Gastroesophageal sphincter (tissue), 4 donors: ENCODE data around the gene KRTAP10-7. TPM values are rescaled to one million over a fixed set of nuclear protein-coding genes. Genes with fewer than 3 reads are reported as not detected.
"Not testable (repeated sequence)": the region's sequence is repeated elsewhere in the genome, so short reads cannot be mapped to it uniquely, and the experiment has no call there.

ENCODE experiments used
- ATAC-seq: fragments of 150-250 bp; one replicate; pipeline ENCODE4 v1.9.1; 2016; ENCODE audit warnings: mild to moderate bottlenecking, moderate library complexity
- H3K27ac ChIP-seq, 4 donors: fragments of 200-600 bp; sonication (generic) in 3 of 4; 1 replicate in 3 of 4; 2 replicates in 1 of 4; pipeline ENCODE4 v1.5.1; 2016 to 2019
- H3K27me3 ChIP-seq: fragments of 200-600 bp; sonication (generic); one replicate; pipeline ENCODE4 v1.5.1; 2019
- H3K36me3 ChIP-seq, 2 donors: fragments of 200-600 bp; sonication (generic); one replicate each; pipeline ENCODE4 v1.5.1; 2019; ENCODE audit warnings: control low read depth in 1 of 2
- H3K4me1 ChIP-seq, 3 donors: fragments of 200-600 bp; sonication (generic); 1 replicate in 2 of 3; 2 replicates in 1 of 3; pipeline ENCODE4 v1.5.1; 2016 to 2019; ENCODE audit warnings: control low read depth in 2 of 3
- H3K4me3 ChIP-seq, 2 donors: fragments of 200-600 bp; sonication (generic); one replicate each; pipeline ENCODE4 v1.5.1; 2019; ENCODE audit warnings: mild to moderate bottlenecking in 1 of 2, moderate library complexity in 1 of 2
- H3K9me3 ChIP-seq, 3 donors: fragments of 200-600 bp; sonication (generic); one replicate each; pipeline ENCODE4 v1.5.1; 2017 to 2019; ENCODE audit warnings: control low read depth in 2 of 3
- EP300 ChIP-seq: sonication (generic); formaldehyde crosslinking; IDR thresholded peaks from one replicate; pipeline ENCODE4 v1.6.1; 2017; ENCODE audit warnings: antibody characterized with exemption, mild to moderate bottlenecking
- POLR2A ChIP-seq, 2 donors: fragments of 450-650 bp; IDR thresholded peaks; one replicate each; pipeline ENCODE4 v1.6.1; 2017; ENCODE audit warnings: antibody characterized with exemption in 2 of 2, mild to moderate bottlenecking in 2 of 2, moderate library complexity in 1 of 2
- POLR2AphosphoS5 ChIP-seq: sonication (generic); formaldehyde crosslinking; IDR thresholded peaks from one replicate; pipeline ENCODE4 v1.6.1; 2017; ENCODE audit warnings: antibody characterized with exemption
- WGBS, 2 donors: methylation state at CpG; one replicate each; pipeline ENCODE4 v1.1.5; 2018; ENCODE audit warnings: low coverage in 1 of 2; 5-methylcytosine and 5-hydroxymethylcytosine counted together
- total RNA-seq, 4 donors: library from RNA; depleted of rRNA; stranded (reverse); fragments of >200 nt; gene quantifications; one replicate each; pipeline ENCODE4 v1.1.0, GENCODE V29; 2016
- TF ChIP-seq, protein P1 (sequence below), 4 experiments: fragments of 200-600 bp in 2 of 4; fragments of 450-650 bp in 2 of 4; sonication (generic) in 1 of 4; IDR thresholded peaks; one replicate each; pipeline ENCODE4 v1.5.1; 2017 to 2019; ENCODE audit warnings: antibody characterized with exemption in 4 of 4, mild to moderate bottlenecking in 2 of 4, moderate library complexity in 2 of 4

Gene KRTAP10-7
- total RNA-seq, 4 donors from 2014 or later: not detected

DNA sequence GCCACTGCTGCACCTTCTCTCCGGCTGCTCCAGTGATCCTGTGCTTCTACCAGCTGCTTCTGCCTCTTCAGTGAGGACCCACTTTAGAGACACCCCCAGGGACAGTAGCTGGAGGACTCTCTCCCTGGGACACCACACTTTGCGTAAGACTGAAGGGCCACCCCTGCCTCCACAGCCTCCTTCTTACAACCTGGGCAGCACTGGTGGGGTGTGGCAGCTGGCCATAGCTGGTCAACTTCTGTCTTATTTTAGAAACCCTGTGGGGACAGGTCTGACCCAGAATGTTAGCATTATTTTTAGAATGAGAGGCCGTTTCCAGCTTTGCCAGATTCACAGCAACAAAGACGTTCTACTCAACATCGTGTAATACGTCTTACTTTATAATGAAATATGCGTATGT is 25.4 kb downstream of the KRTAP10-7 start:
- H3K9me3 ChIP-seq: peaks cover 0 to 48% (median 0%) of the 10 kb centered on the region in 3 donors
- peaks cover 39% of the 10 kb centered on the region for H3K27me3 ChIP-seq
- TF ChIP-seq EP300: no peak
- TF ChIP-seq, protein P1, sequence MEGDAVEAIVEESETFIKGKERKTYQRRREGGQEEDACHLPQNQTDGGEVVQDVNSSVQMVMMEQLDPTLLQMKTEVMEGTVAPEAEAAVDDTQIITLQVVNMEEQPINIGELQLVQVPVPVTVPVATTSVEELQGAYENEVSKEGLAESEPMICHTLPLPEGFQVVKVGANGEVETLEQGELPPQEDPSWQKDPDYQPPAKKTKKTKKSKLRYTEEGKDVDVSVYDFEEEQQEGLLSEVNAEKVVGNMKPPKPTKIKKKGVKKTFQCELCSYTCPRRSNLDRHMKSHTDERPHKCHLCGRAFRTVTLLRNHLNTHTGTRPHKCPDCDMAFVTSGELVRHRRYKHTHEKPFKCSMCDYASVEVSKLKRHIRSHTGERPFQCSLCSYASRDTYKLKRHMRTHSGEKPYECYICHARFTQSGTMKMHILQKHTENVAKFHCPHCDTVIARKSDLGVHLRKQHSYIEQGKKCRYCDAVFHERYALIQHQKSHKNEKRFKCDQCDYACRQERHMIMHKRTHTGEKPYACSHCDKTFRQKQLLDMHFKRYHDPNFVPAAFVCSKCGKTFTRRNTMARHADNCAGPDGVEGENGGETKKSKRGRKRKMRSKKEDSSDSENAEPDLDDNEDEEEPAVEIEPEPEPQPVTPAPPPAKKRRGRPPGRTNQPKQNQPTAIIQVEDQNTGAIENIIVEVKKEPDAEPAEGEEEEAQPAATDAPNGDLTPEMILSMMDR (IDR thresholded peaks at IDR 0.05): no peak
- TF ChIP-seq POLR2AphosphoS5: no peak
- no peak for TF ChIP-seq POLR2A (IDR thresholded peaks at IDR 0.05)
- no peak overlapping the region for H3K4me3 ChIP-seq
- H3K36me3 ChIP-seq: no peaks in the 10 kb centered on the region
- ATAC-seq: no peak
- WGBS, 2 donors: 70 to 79% methylated on average over 5 to 6 of the region's 7 CpGs
- H3K4me1 ChIP-seq: no peaks in the 10 kb centered on the region
- H3K27ac ChIP-seq: no peak overlapping the region

DNA sequence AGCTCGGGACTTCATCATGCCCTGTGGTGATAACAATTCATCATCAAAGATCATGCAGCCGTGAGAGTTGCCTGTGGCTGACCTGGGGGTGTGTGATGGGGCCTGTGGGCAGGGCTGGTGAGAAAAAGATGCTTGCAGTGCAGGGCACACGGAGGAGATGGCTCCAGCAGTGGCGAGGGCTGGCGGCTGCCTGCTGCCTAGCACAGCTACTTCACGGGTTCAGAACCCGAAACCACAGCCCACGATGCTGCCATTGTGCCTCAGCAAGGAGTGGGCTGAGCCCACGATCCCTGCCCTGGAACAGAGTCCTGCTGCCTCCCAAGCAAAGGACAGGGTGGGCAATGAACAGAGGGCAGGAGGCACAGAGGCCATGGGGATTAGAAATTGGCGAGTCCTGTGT is 25.9 kb downstream of the KRTAP10-7 start:
- Histone ChIP-seq H3K36me3 (no peaks in the 10 kb centered on the region), H3K4me1 (no peaks in the 10 kb centered on the region), H3K9me3 (peaks cover 0 to 54% (median 0%) of the 10 kb centered on the region in 3 donors), H3K4me3 (no peak overlapping the region), H3K27ac (no peak overlapping the region), H3K27me3 (peaks cover 39% of the 10 kb centered on the region)
- ATAC-seq: no peak
- 70 to 80% methylated on average over 1 to 7 of the region's 10 CpGs for WGBS, 2 donors
- TF ChIP-seq POLR2AphosphoS5 (no peak), EP300 (no peak), POLR2A (IDR thresholded peaks at IDR 0.05) (no peak)
- TF ChIP-seq, protein P1 (IDR thresholded peaks at IDR 0.05): no peak

DNA sequence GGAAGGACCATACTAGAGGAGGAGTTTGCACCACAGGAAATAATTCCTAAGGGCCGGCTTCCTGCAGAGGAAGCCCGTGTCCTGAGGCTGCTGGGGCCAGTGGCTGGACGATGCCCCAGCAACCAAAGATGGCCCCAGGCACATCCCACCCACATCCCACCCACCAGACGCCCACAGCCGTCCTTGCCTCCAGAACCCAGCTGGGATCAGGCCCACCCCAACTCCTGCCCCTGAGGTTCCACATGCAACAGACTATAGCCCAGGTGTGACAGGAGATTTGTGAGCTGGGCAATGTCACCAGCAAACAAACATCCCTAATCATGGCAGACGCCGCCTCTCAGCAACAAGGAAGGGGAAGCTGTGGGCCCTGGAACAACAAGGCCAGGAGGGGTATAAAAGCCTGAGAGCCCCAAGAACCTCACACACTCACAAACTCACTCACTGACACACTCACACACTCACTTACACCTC is 26.3 kb downstream of the KRTAP10-7 start, which contains the start of gene KRTAP10-9:
KRTAP10-9 (plus strand) TSS at position 421 of the 471 bp plus-strand sequence. CDS start 79 bp downstream, outside the sequence.
- no peak within 1 kb of the TSS for H3K27ac ChIP-seq
- H3K36me3 ChIP-seq: no peaks in the 10 kb centered on the region
- WGBS, 2 donors: 40 to 55% methylated on average over 1 to 4 of the region's 7 CpGs
- peaks cover 39% of the 10 kb centered on the region for H3K27me3 ChIP-seq
- H3K4me3 ChIP-seq: no peak within 1 kb of the TSS
- H3K4me1 ChIP-seq: no peaks in the 10 kb centered on the region
- TF ChIP-seq POLR2A (IDR thresholded peaks at IDR 0.05): no peak
- TF ChIP-seq EP300: no peak
- no peak for TF ChIP-seq POLR2AphosphoS5
- TF ChIP-seq, protein P1 (IDR thresholded peaks at IDR 0.05): no peak
- H3K9me3 ChIP-seq: peaks cover 0 to 58% (median 0%) of the 10 kb centered on the region in 3 donors
- ATAC-seq: no peak

DNA sequence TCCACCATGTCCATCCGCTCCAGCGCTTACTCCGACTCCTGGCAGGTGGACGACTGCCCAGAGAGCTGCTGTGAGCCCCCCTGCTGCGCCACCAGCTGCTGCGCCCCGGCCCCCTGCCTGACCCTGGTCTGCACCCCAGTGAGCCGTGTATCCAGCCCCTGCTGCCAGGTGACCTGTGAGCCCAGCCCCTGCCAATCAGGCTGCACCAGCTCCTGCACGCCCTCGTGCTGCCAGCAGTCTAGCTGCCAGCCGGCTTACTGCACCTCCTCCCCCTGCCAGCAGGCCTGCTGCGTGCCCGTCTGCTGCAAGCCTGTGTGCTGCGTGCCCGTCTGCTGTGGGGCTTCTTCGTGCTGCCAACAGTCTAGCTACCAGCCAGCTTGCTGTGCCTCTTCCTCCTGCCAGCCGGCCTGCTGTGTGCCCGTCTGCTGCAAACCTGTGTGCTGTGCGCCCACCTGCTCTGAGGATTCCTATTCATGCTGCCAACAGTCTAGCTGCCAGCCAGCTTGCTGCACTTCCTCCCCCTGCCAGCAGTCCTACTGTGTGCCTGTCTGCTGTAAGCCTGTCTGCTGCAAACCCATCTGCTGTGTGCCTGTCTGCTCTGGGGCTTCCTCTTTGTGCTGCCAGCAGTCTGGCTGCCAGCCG is 26.9 kb downstream of the KRTAP10-7 start:
- not testable (repeated sequence) for ATAC-seq, H3K4me3 ChIP-seq, H3K4me1 ChIP-seq, H3K36me3 ChIP-seq, H3K27ac ChIP-seq
- Histone ChIP-seq H3K9me3 (peaks cover 0 to 63% (median 0%) of the 10 kb centered on the region in 3 donors), H3K27me3 (peaks cover 39% of the 10 kb centered on the region)
- WGBS, 2 donors: 69 to 80% methylated on average over 3 to 5 of the region's 20 CpGs

DNA sequence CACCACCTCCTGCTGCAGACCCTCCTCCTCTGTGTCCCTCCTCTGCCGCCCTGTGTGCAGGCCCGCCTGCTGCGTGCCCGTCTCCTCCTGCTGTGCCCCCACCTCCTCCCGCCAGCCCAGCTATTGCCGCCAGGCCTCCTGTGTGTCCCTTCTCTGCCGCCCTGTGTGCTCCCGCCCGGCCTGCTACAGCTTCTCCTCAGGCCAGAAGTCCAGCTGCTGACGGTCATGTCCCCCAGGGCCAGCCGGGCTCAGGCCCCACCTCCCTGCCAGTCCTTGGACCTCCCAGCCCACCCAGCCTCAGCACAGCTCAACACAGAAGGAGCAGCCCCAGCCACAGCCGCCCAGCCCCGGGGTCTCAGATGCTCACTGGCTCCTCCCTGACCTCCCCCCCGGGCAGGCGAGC is 27.4 kb downstream of the KRTAP10-7 start:
- H3K4me1 ChIP-seq, H3K4me3 ChIP-seq, H3K27ac ChIP-seq, ATAC-seq, H3K36me3 ChIP-seq: not testable (repeated sequence)
- Histone ChIP-seq H3K27me3 (peaks cover 39% of the 10 kb centered on the region), H3K9me3 (peaks cover 0 to 63% (median 0%) of the 10 kb centered on the region in 3 donors)
- WGBS, 2 donors: 13% methylated on average over 7 of the region's 15 CpGs; no CpG with 5 or more reads in 1 of the 2 donors

DNA sequence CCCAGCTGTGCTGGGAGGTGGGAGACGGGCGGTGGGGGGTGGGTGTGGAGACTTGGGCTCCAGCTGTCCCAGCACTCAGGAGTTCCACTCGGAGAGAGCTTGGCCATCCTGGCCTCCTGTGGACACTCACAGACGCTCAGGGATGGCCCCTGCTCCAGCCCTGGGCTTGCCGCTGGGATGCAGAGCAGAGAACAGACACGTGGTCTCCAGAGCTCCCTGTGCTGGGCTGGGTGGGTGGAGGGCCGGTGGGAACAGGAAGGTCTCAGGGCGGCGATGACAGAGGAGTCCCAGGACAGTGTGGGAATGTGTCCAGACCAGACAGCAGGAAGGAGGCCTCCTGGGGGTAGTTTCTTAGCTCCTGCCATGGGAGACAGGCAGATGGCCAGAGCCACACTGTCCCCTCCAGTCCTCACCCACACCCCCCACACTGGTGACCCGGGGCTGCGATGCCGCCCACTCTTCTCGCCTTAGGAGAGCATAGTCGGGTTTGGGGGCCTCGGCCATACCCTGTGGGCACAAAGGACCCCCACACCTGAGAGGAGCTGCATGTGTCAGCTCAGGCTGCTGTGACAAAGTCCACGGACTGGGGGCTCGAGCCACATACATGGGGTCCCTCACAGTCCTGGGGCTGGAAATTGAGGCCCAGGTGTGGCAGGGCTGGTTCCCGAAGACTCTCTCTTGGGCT is 28.5 kb downstream of the KRTAP10-7 start:
- Histone ChIP-seq H3K4me3 (no peak overlapping the region), H3K27me3 (peaks cover 39% of the 10 kb centered on the region), H3K36me3 (no peaks in the 10 kb centered on the region), H3K27ac (no peak overlapping the region), H3K9me3 (peaks cover 0 to 57% (median 0%) of the 10 kb centered on the region in 3 donors), H3K4me1 (no peaks in the 10 kb centered on the region)
- whole genome bisulfite sequencing, 2 donors: no CpG with 5 or more reads among the region's 18 CpGs
- ATAC-seq: no peak
- TF ChIP-seq EP300 (no peak), POLR2AphosphoS5 (no peak), POLR2A (IDR thresholded peaks at IDR 0.05) (no peak)
- TF ChIP-seq, protein P1 (IDR thresholded peaks at IDR 0.05): no peak
